GM12874 (cell line): ENCODE measurements around the gene SLF2.

Source experiments
- TF ChIP-seq, protein P1 (sequence below): IDR thresholded peaks from 2 replicates; pipeline ENCODE4 v1.5.1; 2011; ENCODE audit warnings: low read depth, mild to moderate bottlenecking, control low read depth, low read length, moderate library complexity; ENCODE audit not compliant: insufficient read depth

The SLF2 gene

DNA sequence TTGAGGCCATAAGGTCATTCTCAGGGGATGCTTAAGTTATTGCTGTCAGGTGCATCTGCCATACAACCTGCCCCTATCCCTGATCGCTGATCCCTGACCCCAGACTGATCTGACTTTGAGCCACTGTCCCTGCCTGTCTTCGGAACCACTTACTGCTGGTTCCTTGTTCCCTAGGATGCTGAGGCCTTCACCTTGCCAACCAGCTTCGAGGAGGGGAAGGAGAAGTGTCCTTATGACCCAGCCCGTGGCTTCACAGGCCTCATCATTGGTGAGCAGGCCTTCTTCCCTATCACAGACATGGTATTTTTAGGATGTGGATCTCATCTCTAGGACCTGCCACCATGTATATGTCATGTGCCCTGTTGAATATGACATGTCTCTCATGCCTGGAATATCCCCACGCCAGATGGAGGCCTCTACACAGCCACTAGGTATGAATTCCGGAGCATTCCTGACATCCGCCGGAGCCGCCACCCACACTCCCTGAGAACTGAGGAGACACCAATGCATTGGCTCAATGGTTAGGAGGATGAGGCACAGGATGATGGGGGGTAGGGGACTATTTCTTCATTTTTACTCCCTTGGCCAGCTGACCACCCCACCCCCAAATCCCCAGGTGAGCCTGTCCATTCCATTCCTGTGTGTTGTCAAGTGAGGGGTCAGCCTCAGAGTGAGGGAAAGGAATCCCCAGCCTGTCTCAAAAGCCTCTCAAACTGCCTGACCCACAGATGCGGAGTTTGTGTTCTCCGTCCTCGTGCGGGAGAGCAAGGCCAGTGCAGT, 65.5 kb downstream of the SLF2 start:
- TF ChIP-seq, protein P1, sequence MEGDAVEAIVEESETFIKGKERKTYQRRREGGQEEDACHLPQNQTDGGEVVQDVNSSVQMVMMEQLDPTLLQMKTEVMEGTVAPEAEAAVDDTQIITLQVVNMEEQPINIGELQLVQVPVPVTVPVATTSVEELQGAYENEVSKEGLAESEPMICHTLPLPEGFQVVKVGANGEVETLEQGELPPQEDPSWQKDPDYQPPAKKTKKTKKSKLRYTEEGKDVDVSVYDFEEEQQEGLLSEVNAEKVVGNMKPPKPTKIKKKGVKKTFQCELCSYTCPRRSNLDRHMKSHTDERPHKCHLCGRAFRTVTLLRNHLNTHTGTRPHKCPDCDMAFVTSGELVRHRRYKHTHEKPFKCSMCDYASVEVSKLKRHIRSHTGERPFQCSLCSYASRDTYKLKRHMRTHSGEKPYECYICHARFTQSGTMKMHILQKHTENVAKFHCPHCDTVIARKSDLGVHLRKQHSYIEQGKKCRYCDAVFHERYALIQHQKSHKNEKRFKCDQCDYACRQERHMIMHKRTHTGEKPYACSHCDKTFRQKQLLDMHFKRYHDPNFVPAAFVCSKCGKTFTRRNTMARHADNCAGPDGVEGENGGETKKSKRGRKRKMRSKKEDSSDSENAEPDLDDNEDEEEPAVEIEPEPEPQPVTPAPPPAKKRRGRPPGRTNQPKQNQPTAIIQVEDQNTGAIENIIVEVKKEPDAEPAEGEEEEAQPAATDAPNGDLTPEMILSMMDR: no peak

- TF ChIP-seq, protein P1: no peak
Observed at GRCh38 chr10:100978901-100979195, 66.1 kb downstream of the SLF2 start.

GRCh38 chr10:100979791-100980272, 67.1 kb downstream of the SLF2 start:
- TF ChIP-seq, protein P1: no peak

GRCh38 chr10:100980311-100980710, 67.5 kb downstream of the SLF2 start:
- TF ChIP-seq, protein P1: no peak

- TF ChIP-seq, protein P1: no peak
Observed at GRCh38 chr10:100980711-100981110, 67.9 kb downstream of the SLF2 start.

DNA sequence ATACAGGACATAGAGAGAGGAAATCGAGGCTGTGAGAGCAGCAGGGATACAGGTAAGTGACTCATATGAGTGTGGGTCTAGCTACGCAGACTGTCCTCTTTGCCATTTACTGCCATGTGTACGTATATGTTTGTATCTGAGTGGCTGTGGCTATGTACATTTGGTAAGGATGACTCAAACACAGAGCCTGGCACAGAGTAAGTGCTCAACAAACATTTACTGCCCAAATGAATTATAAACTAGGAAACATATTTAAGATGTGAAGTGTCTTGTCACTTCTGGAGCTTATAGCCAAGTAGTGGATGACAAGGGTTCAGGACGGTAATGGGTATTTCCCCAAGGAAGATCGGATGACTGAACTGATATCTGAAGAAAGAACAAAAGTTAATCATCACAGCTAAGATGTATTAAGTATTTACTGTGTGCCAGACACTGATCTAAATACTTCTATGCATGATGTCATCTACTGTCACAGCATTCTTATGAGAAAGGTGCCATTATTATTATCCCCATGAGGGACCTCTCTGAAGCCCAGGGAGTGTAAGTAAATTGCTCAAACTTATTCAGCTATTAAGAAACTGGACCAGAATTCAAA, 68.5 kb downstream of the SLF2 start:
- TF ChIP-seq, protein P1: no peak

GRCh38 chr10:100982916-100983830, 70.4 kb downstream of the SLF2 start:
- TF ChIP-seq, protein P1: no peak
